ENCODE measurements around the gene PPP1R8.
"Not testable (repeated sequence)": the region's sequence is repeated elsewhere in the genome, so short reads cannot be mapped to it uniquely, and the experiment has no call there.

The PPP1R8 gene

GRCh38 chr1:27830621-27831440, at the start of gene PPP1R8:
TSS of gene PPP1R8 (plus strand) at chr1:27830782. CDS start at chr1:27830836, 54 bp downstream.
- peak; percentile 90 for DNase-seq

GRCh38 chr1:27782950-27783349, 47.6 kb upstream of the PPP1R8 start:
- DNase-seq = no peak

GRCh38 chr1:27784700-27785099, 45.9 kb upstream of the PPP1R8 start:
- no peak for DNase-seq

DNA sequence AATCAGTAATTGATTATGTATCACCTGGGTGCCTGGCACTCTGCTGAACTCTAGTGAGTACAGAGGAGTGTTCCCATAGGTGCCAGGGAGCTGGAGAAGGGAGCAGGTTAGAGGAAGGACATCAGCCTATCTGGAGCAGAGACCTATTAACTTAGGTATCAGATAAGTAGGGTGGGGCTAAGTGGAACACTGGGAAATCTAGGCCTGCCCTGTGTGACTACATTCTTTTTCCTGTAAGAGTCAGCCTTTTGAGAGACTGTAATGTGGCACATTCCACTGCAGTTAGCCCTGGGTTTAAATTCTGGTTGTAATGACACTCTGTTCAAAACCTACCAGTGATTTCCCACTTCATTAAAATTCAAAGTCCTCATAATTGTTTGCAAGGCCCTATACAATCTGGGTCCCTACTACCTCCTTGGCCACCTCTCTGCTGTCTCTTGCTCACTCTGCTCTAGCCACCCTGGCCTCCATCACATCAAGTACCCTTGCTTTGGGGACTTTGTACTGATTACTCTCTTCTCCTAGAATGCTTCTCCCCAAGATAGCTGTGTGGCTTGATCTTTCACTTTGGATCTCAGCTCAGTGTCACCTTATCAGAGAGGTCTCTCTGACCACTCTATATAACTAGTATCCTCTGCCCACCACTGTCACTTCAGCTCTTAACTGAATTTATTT, 44.7 kb upstream of the PPP1R8 start:
- no peak for DNase-seq

GRCh38 chr1:27787895-27788294, 42.7 kb upstream of the PPP1R8 start:
- DNase-seq = no peak

DNA sequence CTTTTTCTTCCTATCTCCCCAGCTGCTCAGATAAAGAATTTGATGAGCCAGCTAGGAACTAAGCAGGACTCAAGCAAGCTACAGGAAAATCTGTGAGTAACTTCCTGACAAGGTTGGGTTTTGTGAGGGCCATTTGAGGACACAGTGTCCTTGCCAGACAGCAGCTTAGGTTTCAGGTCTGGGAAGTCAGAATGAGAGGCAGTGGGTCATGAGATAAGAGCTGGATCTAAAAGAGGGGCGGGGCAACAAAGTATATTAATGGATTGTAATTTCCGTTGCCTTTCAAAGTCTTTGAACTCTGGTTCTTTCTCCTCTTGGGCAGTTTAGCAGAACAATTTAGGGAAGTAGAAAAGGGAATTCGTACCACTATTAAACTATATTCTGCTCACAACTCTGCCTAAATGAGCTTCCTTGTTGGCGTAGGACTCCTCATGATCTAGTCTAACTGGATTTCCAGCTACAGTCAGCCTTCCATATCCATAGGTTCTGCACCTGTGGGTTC, 41.0 kb upstream of the PPP1R8 start:
- no peak for DNase-seq

DNA sequence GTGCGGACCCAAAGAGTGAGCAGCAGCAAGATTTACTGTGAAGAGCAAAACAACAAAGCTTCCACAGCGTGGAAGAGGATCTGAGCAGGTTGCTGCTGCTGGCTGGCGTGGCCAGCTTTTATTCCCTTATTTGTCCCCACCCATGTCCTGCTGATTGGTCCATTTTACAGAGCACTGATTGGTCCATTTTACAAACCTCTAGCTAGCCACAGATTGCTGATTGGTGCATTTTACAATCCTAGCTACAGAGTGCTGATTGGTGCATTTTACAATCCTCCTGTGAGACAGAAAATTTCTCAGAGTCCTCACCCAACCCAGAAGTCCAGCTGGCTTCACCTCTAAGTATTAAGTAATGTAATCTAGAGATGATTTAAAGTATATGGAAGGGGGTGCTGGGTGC, 40.3 kb upstream of the PPP1R8 start:
- DNase-seq = not testable (repeated sequence)

- no peak for DNase-seq
These were observed 35.0 kb upstream of the PPP1R8 start for GRCh38 chr1:27795601-27796000.

DNA sequence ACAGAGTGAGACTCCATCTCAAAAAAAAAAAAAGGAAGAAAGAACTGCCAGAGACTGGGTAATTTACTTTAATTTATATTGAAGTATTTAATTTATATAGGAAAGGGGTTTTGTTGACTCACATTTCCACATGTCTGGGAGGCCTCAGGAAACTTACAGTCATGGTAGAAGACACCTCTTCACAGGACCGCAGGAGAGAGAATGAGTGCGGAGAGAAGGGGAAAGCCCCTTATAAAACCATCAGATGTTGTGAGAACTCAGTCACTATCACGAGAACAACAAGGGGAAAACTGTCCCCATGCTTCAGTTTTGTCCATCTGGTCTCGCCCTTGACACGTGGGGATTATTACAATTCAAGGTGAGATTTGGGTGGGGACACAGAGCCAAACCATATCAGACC, 25.8 kb upstream of the PPP1R8 start:
- no peak for DNase-seq

DNA sequence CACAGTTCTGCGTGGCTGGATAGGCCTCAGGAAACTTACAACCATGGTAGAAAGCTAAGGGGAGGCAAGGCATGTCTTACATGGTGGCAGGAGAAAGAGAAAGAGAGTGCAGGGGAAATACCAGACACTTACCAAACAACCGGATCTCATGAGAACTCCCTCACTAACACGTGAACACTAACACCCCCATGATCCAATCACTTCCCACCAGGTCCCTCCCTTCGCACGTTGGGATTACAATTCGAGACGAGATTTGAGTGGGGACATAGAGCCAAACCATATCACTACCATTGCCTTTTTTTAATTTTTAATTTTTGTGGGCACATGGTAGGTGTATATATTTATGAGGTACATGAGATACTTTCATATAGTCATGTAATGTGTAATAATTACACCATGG, 23.8 kb upstream of the PPP1R8 start:
- DNase-seq = no peak

- DNase-seq = no peak
These were observed 23.2 kb upstream of the PPP1R8 start for GRCh38 chr1:27807385-27807784.

- not testable (repeated sequence) for DNase-seq
These were observed 22.5 kb upstream of the PPP1R8 start for GRCh38 chr1:27808131-27808530.

GRCh38 chr1:27809883-27810282, 20.7 kb upstream of the PPP1R8 start:
- no peak for DNase-seq

DNA sequence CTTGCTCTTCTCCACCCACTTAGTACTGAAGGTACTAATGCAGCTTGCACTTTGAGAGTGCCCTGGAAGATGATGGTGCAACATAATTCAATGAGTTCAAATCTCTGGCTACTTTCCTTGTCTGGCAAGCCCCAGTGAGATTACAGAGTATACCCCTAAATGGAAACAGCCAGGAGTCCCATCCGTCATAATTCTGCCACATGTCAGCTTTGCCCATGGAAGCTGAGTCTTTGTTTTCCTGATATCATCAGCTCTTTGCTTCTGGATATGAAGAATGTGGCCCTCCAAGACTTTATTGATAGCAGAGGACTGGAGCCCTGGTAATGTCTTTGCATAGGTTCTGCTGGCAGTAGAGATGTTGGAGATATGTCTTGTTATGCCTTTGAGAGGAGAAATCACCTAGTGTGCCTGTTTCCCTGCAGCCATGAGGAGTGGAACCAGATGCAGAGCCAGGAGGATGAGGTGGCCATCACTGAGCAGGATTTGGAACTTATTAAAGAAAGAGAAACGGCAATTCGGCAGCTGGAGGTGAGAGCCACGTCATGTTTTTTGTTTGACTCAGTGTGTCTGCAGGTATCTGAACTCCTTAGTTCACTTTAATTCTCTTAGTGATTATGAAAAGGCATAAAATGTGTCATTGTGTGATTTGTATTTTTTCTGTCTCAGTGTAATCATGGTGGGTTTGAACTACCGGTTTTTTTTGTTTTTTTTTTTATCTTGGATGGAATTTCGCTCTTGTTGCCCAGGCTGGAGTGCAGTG, 18.7 kb upstream of the PPP1R8 start:
- no peak for DNase-seq

DNA sequence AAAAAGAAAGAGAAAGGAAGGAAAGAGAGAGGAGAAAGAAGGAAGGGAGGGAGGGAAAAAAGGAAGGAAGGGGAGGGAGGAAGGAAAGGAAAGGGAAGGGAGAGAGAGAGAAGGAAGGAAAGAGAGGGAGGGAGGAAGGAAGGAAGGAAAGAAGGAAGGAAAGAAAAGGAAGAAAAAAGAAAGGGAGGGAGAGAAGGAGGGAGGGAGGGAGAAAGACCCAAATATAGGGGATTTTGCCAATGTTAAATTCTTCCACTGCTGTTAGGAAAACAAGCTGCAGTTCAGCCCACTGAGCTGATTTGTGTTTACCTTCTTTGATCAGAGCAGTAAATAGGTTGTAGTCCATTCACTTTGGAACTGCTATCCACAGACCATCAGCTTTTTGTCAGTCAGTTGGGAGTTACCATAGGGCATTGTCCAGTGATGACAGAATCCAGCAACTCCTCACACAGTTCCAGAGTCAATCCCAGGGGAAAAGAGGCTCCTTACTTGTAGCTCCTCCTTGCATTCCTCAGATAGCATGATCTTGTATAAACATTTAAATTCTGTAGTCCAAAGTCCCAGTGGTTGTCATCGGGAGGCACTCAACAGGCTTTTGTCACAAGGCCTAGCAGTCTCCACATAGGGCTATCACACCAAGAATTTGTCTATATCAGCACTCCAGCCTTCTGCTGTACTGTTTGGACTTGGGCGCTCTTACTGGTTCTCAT, 13.5 kb upstream of the PPP1R8 start:
- no peak for DNase-seq

DNA sequence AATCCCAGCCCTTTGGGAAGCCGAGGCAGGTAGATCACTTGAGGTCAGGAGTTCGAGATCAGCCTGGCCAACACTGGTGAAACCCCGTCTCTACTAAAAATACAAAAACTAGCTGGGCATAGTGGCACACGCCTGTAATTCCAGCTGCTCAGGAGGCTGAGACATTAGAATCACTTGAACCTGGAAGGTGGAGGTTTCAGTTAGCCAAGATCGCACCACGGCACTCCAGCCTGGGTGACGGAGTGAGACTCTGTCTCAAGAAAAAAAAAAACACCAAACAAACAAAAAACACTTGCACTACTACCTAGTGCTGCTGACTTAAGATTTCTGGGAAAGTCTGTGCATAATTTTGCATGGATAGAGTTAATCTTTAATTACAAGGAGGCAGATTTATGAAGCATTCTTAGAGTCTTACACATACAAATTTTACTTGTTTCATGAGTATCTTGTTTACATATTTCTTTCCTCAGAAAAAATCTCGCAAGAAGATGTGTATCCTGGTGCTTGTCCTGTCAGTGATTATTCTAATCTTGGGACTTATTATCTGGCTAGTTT, 8.7 kb upstream of the PPP1R8 start:
- DNase-seq = no peak

DNA sequence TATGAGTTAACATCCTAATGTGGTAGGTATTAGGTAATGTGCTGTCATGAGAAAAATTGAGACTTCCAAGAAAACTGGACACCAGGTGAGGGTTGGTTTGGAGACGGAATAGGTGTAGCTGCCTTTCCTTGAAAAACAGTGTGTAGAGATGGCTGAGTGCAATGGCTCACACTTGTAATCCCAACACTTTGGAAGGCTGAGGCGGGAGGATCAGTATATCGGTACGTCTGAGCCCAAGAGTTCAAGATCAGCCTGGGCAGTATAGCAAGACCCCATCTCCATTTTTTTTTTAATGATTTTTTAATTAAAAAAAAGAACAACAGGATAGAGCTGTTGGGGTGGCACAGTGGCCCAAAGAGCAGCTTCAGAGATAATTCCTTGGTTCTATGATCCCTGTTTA, 6.8 kb upstream of the PPP1R8 start:
- DNase-seq = no peak

GRCh38 chr1:27824411-27824810, 6.2 kb upstream of the PPP1R8 start:
- no peak for DNase-seq

DNA sequence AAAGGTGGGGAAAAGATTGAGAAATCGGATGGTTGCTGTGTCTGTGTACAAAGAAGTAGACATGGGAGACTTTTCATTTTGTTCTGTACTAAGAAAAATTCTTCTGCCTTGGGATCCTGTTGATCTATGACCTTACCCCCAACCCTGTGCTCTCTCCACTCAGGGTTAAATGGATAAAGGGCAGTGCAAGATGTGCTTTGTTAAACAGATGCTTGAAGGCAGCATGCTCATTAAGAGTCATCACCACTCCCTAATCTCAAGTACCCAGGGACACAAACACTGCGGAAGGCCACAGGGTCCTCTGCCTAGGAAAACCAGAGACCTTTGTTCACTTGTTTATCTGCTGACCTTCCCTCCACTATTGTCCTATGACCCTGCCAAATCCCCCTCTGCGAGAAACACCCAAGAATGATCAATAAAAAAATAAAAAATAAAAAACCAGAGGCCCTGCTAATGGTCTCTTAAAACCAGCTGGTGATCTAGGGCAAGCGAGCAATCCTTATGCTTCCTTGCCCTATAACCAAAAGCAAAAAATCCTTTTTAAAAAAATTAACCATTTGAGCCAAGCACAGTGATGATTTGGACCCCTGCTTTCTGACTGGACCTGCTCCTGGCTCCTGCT, 1.1 kb upstream of the PPP1R8 start:
- not testable (repeated sequence) for DNase-seq

GRCh38 chr1:27831568-27832410, 1.2 kb downstream of the PPP1R8 start:
- no peak for DNase-seq

- no peak for DNase-seq
These were observed 2.2 kb downstream of the PPP1R8 start for GRCh38 chr1:27832762-27833161.

Data from CD4-positive, alpha-beta T cell treated with Interleukin-15 for 1 hour (primary cell).